GM13976 (cell line): Measurements from ENCODE around the gene KCNQ1.

Experiments used
- DNase-seq: peaks from one replicate; pipeline ENCODE4 v3.0.0; 2012; ENCODE audit warnings: low spot score
- CTCF ChIP-seq: IDR thresholded peaks from 2 replicates; pipeline ENCODE4 v1.5.1; 2012; ENCODE audit warnings: borderline replicate concordance, mild to moderate bottlenecking; ENCODE audit not compliant: insufficient read depth; ENCODE audit errors: extremely low read depth, missing control alignments, control extremely low read depth
- in situ Hi-C: fragments of 300-500 bp; cut with MboI; formaldehyde crosslinking; loops from one replicate; pipeline ENCODE4 v1.12.0; 2022; ENCODE audit warnings: low sequenced_read_pairs, mixed read lengths, inconsistent platforms; ENCODE audit not compliant: unreplicated experiment

KCNQ1 gene

GRCh38 chr11:2398664-2399355, 46.0 kb upstream of the KCNQ1 start:
- in situ Hi-C loops = no loop called here
- DNase-seq = no peak
- no peak for TF ChIP-seq CTCF

GRCh38 chr11:2399488-2400068, 45.2 kb upstream of the KCNQ1 start:
- in situ Hi-C loops = no loop called here
- DNase-seq = no peak
- no peak for TF ChIP-seq CTCF

GRCh38 chr11:2400069-2400761, 44.6 kb upstream of the KCNQ1 start, which contains the start of gene TSSC4:
TSS of gene TSSC4 (plus strand) at chr11:2400750. CDS start at chr11:2402634, 1,884 bp downstream.
- in situ Hi-C loops = no loop called here
- peak; percentile 100 for TF ChIP-seq CTCF
- DNase-seq = peak; percentile 99

GRCh38 chr11:2400762-2401435, 43.9 kb upstream of the KCNQ1 start:
- DNase-seq = no peak
- no peak for TF ChIP-seq CTCF
- in situ Hi-C loops = no loop called here

GRCh38 chr11:2401436-2401984, 43.3 kb upstream of the KCNQ1 start:
- TF ChIP-seq CTCF = no peak
- in situ Hi-C loops = no loop called here
- no peak for DNase-seq

- no peak for TF ChIP-seq CTCF
- no peak for DNase-seq
- in situ Hi-C loops = no loop called here
Measured at GRCh38 chr11:2402106-2402505, 42.7 kb upstream of the KCNQ1 start.
